M059J (cell line): Measurements from ENCODE around the gene CDH13. TPM values are rescaled to one million over a fixed set of nuclear protein-coding genes. Genes with fewer than 3 reads are reported as not detected.

Experiments
- DNase-seq: peaks from one replicate; pipeline ENCODE4 v3.0.0-alpha.2; 2012; ENCODE audit warnings: low read depth
- total RNA-seq: library from RNA; depleted of rRNA; stranded (reverse); fragments of >200 nt; shearing (Covaris generic); gene quantifications from 2 replicates; pipeline ENCODE4 v1.2.3, GENCODE V29; 2014

Gene CDH13
- total RNA-seq, 1 experiment from 2014 or later, result 61.5 TPM

- no peak for DNase-seq
Observed at GRCh38 chr16:83791916-83792315, 1165.1 kb downstream of the CDH13 start.

- DNase-seq, result peak; percentile 30
Observed at GRCh38 chr16:83792391-83792790, 1165.6 kb downstream of the CDH13 start.

- no peak for DNase-seq
Observed at GRCh38 chr16:83793179-83793578, 1166.4 kb downstream of the CDH13 start.

GRCh38 chr16:83794860-83795554 lies 1168.2 kb downstream of the CDH13 start:
- DNase-seq, result no peak

GRCh38 chr16:83797013-83797412 lies 1170.2 kb downstream of the CDH13 start:
- no peak for DNase-seq

- DNase-seq, result peak; percentile 54
Observed at GRCh38 chr16:83799336-83799735, 1172.6 kb downstream of the CDH13 start.

GRCh38 chr16:83802135-83802534 lies 1175.4 kb downstream of the CDH13 start:
- DNase-seq, result peak; percentile 96

- no peak for DNase-seq
Observed at GRCh38 chr16:83802554-83803205, 1175.9 kb downstream of the CDH13 start.

GRCh38 chr16:83803811-83804210 lies 1177.0 kb downstream of the CDH13 start:
- no peak for DNase-seq

GRCh38 chr16:83804366-83804765 lies 1177.6 kb downstream of the CDH13 start:
- DNase-seq, result no peak

GRCh38 chr16:83806036-83806435 lies 1179.3 kb downstream of the CDH13 start:
- no peak for DNase-seq

GRCh38 chr16:83806731-83807130 lies 1180.0 kb downstream of the CDH13 start:
- peak; percentile 53 for DNase-seq

- no peak for DNase-seq
Observed at GRCh38 chr16:83807327-83807709, 1180.5 kb downstream of the CDH13 start.

GRCh38 chr16:83807710-83808572 lies 1181.2 kb downstream of the CDH13 start, which contains the start of gene HSBP1:
TSS of gene HSBP1 (plus strand) at chr16:83807978. CDS start at chr16:83808077, 99 bp downstream.
- peak; percentile 92 for DNase-seq

- no peak for DNase-seq
Observed at GRCh38 chr16:83808573-83809014, 1181.8 kb downstream of the CDH13 start.

- no peak for DNase-seq
Observed at GRCh38 chr16:83809092-83809491, 1182.3 kb downstream of the CDH13 start.

- no peak for DNase-seq
Observed at GRCh38 chr16:83810901-83811300, 1184.1 kb downstream of the CDH13 start.

- DNase-seq, result peak; percentile 85
Observed at GRCh38 chr16:83813823-83814658, 1187.3 kb downstream of the CDH13 start.

GRCh38 chr16:83814659-83814985 lies 1187.9 kb downstream of the CDH13 start:
- no peak for DNase-seq

GRCh38 chr16:83817022-83817421 lies 1190.3 kb downstream of the CDH13 start:
- DNase-seq, result no peak

- no peak for DNase-seq
Observed at GRCh38 chr16:83818276-83818675, 1191.5 kb downstream of the CDH13 start.

GRCh38 chr16:83819361-83819760 lies 1192.6 kb downstream of the CDH13 start:
- DNase-seq, result no peak
